ENCODE measurements around the gene SCPEP1.
A peak's percentile ranks its signal among the peaks of the same experiment; 100 is the strongest.

Gene SCPEP1

DNA sequence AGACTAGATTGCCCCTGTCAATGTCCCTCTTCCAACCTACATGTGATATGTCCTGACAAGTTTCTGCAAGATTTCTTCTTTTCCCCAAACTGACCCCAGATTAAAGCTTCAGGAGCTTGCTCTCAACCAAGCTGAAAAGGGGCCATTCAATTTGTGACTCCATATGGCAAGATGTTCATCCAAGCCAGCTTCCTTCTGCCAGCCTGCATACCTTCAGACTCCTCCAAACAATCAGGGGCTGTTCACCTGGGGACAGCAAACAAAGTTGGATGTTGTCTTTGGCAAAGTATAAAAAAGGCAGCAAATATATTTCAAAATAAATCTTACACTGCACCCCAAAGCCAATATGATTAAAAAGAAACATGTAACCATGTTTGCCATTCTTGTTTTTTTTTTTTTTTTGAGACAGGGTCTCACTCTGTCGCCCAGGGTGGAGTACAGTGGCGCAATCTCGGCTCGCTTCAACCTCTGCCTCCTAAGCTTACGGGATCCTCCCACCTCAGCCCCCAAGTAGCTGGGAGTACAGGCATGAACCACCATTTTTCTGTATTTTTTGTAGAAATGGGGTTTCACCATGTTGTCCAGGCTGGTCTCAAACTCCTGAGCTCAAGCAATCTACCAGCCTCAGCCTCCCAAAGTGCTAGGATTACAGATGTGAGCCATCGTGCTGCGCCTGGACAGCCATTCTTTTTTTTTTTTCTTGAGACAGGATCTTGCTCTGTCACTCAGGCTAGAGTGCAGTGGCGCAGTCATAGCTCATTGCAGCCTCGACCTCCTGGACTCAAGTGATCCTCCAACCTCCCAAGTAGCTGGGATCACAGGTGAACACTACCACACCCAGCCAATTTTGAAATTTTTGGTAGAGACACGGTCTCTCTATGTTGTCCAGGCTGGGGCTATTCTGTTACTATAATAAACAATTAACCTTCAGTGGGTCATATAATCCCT lies 57.1 kb downstream of the SCPEP1 start:
- no peaks in the 10 kb centered on the region for H3K36me3 Mint-ChIP-seq
- no peaks in the 10 kb centered on the region for H3K9me3 Mint-ChIP-seq (ENCODE audit: low read depth)
- peaks cover 14% of the 10 kb centered on the region for H3K27me3 Mint-ChIP-seq
- no peak overlapping the region for H3K27ac Mint-ChIP-seq
- H3K4me1 Mint-ChIP-seq (ENCODE audit: low read depth), result no peaks in the 10 kb centered on the region
- no peak overlapping the region for H3K4me3 Mint-ChIP-seq

DNA sequence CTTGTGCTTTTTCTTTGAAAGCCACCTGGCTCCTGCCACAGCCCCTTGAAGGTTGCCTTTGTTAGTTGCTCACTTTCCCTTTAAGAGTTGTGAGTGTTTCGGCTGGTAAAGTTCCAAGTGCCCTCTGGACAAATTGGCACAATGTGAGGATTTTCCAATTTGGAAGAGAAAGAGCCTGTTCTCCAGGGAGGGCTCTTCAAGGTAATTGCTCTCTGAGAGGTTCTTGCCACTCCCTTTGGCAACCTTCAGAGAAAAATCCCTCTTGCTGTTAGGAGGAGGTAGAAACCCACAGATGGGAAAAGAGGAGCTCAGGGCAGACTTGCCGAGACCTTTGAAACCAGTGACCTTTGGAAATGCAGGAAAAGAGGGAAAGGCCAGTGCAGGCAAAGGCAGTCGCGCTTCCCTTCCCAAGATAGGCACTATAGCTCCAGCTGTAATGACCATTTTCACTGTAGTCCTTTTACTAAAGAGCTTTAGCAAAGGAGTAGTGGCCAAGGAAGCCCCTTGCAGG lies 58.1 kb downstream of the SCPEP1 start:
- no peak overlapping the region for H3K4me3 Mint-ChIP-seq
- peaks cover 14% of the 10 kb centered on the region for H3K27me3 Mint-ChIP-seq
- no peaks in the 10 kb centered on the region for H3K9me3 Mint-ChIP-seq (ENCODE audit: low read depth)
- H3K36me3 Mint-ChIP-seq, result no peaks in the 10 kb centered on the region
- H3K4me1 Mint-ChIP-seq (ENCODE audit: low read depth), result no peaks in the 10 kb centered on the region
- no peak overlapping the region for H3K27ac Mint-ChIP-seq

DNA sequence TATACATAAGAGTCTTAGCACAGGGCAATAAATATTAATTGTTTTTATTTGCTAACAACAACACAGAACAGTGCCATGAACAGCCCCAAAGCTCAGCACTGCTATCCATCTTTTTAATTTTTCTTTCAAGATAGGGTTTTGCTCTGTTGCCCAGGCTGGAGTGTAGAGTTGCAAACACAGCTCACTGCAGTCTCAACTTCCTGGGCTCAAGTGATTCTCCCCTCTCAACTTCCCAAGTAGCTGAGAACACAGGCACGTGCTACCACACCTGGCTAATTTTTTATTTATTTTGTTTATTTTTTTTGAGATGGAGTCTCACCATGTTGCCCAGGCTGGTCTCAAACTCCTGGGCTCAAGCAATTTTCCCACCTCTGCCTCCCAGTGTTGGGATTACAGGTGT lies 59.5 kb downstream of the SCPEP1 start:
- H3K27me3 Mint-ChIP-seq, result peaks cover 16% of the 10 kb centered on the region
- H3K27ac Mint-ChIP-seq, result no peak overlapping the region
- H3K36me3 Mint-ChIP-seq, result no peaks in the 10 kb centered on the region

DNA sequence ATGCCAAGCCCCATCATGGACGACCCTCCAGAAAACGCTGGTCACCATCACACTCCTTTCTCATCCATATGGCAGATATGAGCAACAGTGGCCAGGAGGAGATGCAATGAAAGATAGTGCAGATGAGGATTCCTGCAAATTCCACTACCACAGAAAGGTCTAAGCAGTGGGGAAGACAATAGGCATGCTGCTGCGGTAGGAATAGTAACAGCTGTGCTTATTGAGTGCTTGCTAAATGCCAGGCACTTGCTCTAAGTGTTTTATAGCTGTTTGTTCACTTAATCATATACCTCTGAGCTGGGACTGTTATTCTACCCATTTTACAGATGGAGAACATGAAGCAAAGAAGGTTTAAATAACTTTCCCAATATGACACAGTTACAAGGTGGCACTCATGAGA lies 60.6 kb downstream of the SCPEP1 start:
- Mint-ChIP-seq H3K4me3 (no peak overlapping the region), H3K36me3 (no peaks in the 10 kb centered on the region), H3K4me1 (ENCODE audit: low read depth) (no peaks in the 10 kb centered on the region), H3K9me3 (ENCODE audit: low read depth) (no peaks in the 10 kb centered on the region), H3K27me3 (peaks cover 22% of the 10 kb centered on the region), H3K27ac (no peak overlapping the region)

More for the DNA sequence above, 59.5 kb downstream of the SCPEP1 start:
- Mint-ChIP-seq H3K4me3 (no peak overlapping the region), H3K9me3 (ENCODE audit: low read depth) (no peaks in the 10 kb centered on the region), H3K4me1 (ENCODE audit: low read depth) (no peaks in the 10 kb centered on the region)

DNA sequence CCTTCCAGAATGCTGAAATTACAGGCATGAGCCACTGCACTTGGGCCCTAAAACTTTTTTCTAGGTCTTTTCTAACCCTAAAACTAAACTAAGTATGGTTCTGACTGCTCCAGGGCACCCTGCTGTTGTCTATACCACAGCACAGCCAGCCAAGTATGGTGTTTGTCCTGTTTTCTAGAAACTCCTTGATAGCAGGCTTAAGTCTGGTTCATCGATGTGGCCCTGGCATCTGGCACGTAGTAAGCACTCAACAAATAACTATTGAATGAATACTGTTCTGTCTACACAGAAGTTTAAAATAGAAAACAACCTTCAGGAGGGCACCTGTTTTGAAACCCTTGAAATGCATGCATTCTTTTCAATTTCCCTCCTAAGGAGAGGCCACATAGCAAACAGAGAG lies 62.6 kb downstream of the SCPEP1 start:
- Mint-ChIP-seq H3K4me3 (no peak overlapping the region), H3K27ac (no peak overlapping the region), H3K9me3 (ENCODE audit: low read depth) (no peaks in the 10 kb centered on the region), H3K36me3 (peaks cover 3% of the 10 kb centered on the region), H3K27me3 (peaks cover 28% of the 10 kb centered on the region), H3K4me1 (ENCODE audit: low read depth) (peaks cover 5% of the 10 kb centered on the region)

DNA sequence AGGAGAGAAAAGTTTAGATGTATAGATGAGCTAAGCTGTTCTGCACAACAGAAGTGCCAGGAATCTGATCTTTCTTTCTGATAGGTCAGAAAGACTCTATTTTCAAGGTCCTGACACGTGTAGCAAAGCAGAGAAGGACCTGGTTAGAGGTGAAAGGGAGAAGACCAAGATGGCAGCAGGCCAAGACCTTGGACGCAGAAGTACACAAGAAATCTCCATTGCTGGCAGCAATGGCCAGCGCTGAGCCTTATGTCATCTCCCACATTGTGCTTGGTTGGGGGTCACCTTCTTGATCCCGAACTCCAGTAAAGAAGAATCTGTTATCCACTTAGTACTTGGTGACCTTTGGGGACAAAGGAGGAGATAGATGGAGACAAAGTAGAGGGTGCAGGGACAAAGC lies 65.3 kb downstream of the SCPEP1 start:
- H3K4me1 Mint-ChIP-seq (ENCODE audit: low read depth), result peaks cover 10% of the 10 kb centered on the region
- H3K36me3 Mint-ChIP-seq, result peaks cover 3% of the 10 kb centered on the region
- H3K9me3 Mint-ChIP-seq (ENCODE audit: low read depth), result no peaks in the 10 kb centered on the region
- no peak overlapping the region for H3K4me3 Mint-ChIP-seq
- H3K27me3 Mint-ChIP-seq, result peaks cover 23% of the 10 kb centered on the region
- no peak overlapping the region for H3K27ac Mint-ChIP-seq

DNA sequence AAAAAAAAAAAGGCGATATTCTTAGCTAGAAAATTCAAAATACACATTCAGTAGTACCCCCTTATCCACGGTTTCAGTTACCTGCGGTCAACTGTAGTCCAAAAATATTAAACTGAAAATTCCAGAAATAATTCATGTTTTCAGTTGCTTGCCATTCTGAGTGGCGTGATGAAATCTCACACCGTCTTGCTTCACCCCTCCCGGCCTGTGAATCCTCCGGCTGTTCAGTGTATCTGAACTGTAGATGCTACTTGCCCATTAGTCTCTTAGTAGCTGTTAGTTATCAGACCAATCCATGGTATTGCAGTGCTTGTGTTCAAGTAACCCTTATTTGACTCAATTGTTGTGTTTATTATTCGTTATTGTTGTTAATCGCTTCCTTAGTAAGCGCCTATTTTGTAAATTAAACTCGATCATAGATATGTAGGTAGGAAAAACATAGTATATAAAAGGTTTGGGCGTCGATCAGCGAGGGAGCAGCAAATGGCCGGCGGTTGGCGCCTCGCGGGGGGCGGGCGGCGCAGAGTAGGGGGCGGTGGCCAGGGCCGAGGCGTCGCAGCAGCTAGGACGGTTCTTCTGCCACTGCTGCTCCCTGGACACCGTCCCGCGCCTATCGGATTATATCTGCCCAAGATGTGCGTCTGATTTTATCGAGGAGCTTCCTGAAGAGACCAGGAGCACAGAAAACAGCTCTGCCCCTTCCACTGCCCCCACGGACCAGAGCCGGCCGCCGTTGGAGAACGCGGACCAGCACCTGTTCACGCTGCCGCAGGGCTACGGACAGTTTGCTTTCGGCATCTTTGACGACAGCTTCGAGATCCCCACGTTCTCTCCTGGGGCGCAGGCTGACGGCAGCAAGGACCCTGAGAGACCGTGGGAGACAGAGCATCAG lies 67.3 kb downstream of the SCPEP1 start:
- Mint-ChIP-seq H3K4me3 (peak overlapping the region; percentile 80), H3K36me3 (peaks cover 3% of the 10 kb centered on the region), H3K27me3 (peaks cover 20% of the 10 kb centered on the region), H3K4me1 (ENCODE audit: low read depth) (peaks cover 10% of the 10 kb centered on the region), H3K9me3 (ENCODE audit: low read depth) (no peaks in the 10 kb centered on the region), H3K27ac (no peak overlapping the region)

DNA sequence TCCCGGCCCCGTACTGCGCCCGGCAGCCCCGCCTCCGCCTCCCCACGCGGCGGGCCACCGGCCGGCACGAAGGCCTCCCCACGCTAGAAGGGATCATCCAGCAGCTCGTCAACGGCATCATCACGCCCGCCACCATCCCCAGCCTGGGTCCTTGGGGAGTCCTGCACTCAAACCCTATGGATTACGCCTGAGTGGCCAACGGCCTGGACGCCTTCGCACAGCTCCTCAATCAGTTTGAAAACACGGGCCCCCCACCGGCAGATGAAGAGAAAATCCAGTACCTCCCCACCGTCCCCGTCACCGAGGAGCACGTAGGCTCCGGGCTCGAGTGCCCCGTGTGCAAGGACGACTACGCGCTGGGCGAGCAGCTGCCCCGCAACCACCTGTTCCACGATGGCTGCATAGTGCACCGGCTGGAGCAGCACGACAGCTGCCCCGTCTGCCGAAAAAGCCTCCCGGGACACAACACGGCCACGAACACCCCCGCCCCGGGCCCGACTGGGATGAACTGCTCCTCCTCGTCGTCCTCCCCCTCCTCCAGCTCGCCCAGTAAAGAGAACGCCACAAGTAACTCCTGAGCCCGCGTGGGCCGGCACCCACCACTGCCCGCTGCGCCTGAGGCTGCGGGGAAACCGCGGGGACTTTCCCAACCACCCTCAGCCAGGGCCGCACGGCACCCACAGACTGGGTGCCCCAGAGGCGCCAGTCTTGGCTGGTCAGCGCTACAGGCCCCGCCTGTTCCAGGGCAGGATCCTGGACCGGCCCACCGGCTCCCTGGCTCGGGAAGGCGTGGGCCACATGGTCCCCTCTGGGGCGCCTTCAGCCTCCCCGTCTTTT lies 68.2 kb downstream of the SCPEP1 start:
- Mint-ChIP-seq H3K27me3 (peaks cover 20% of the 10 kb centered on the region), H3K9me3 (ENCODE audit: low read depth) (no peaks in the 10 kb centered on the region), H3K4me1 (ENCODE audit: low read depth) (peaks cover 10% of the 10 kb centered on the region), H3K36me3 (peaks cover 3% of the 10 kb centered on the region), H3K4me3 (peak overlapping the region; percentile 80), H3K27ac (peak overlapping the region; percentile 68)

DNA sequence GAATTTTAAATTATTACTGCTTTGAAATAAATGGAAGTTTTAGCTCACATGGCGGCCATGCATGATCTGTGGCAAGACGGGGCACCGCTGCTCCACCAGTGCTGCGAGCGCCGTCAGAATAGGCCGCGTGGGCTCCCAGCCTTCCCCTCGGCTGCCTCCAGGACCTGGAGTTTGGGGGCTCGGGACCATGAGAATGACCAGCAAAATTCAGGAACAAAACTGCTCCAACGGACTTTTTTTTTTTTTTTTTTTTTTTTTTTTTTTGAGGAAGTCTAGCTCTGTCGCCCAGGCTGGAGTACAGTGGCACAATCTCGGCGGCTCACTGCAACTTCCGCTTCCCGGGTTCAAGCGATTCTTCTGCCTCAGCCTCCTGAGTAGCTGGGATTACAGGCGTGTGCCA lies 68.8 kb downstream of the SCPEP1 start:
- H3K36me3 Mint-ChIP-seq, result peaks cover 3% of the 10 kb centered on the region
- H3K4me1 Mint-ChIP-seq (ENCODE audit: low read depth), result peaks cover 10% of the 10 kb centered on the region
- peak overlapping the region; percentile 80 for H3K4me3 Mint-ChIP-seq
- no peak overlapping the region for H3K27ac Mint-ChIP-seq
- peaks cover 19% of the 10 kb centered on the region for H3K27me3 Mint-ChIP-seq
- no peaks in the 10 kb centered on the region for H3K9me3 Mint-ChIP-seq (ENCODE audit: low read depth)

DNA sequence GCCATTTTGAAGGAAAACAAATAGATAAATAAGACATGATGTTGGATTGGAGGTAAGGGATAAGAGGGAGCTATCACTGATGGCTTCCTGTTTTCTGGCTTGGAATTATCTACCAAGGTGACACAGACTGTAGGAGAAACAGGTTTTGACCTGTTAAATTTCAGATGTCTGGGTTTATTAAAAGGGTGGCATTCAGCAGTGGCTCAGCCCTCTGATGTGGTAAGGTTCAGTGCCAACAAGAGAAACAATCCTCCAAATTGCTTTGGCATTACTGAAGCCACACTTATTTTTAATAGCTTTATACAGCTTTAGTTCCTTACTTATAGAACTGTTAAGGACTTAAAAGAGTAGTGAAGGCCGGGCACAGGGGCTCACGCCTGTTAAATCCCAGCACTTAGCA lies 70.2 kb downstream of the SCPEP1 start:
- Mint-ChIP-seq H3K9me3 (ENCODE audit: low read depth) (no peaks in the 10 kb centered on the region), H3K36me3 (peaks cover 3% of the 10 kb centered on the region), H3K4me3 (no peak overlapping the region), H3K27me3 (peaks cover 16% of the 10 kb centered on the region), H3K27ac (no peak overlapping the region), H3K4me1 (ENCODE audit: low read depth) (peaks cover 10% of the 10 kb centered on the region)

DNA sequence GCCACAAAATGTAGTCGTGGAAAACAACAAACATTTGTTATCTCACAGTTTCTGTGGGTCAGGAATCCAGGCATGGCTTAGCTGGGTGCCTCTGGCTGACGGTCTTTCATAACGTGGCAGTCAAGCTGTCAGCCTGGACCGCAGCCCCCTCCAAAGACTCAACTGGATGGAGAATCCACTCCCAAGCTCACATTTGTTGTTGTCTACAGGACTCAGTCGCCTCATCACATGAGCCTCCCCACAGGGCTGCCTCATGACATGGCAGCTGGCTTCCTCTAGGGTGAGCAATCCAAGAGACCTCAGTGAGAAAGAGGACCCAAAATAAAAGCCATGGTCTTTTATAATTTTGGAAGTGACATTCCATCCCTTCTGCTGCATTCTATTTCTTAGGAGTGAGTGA lies 72.4 kb downstream of the SCPEP1 start:
- H3K36me3 Mint-ChIP-seq, result no peaks in the 10 kb centered on the region
- peaks cover 6% of the 10 kb centered on the region for H3K27me3 Mint-ChIP-seq
- no peak overlapping the region for H3K27ac Mint-ChIP-seq
- H3K9me3 Mint-ChIP-seq (ENCODE audit: low read depth), result no peaks in the 10 kb centered on the region
- no peak overlapping the region for H3K4me3 Mint-ChIP-seq
- H3K4me1 Mint-ChIP-seq (ENCODE audit: low read depth), result peaks cover 8% of the 10 kb centered on the region

DNA sequence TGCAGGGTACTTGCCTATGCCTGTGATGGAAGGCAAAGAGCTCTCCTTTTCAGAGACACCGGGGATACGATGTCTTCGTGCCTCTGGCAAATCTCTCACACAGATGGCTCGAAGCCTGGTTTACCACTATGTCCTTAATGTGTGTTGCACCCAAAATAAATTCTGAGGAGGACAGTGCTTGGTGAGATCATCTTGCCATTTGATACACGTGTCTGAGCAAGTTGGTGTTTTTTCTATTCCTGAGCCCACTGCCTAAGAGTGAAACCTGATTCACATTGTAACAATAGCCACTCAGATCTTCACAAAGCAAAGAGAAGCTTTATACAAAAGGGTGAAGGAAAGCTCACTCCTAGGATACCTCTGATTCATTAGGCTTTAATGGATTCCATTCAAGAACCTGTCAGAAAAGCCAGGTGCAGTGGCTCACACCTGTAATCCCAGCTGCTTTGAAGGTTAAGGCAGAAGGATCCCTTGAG lies 74.0 kb downstream of the SCPEP1 start:
- Mint-ChIP-seq H3K9me3 (ENCODE audit: low read depth) (no peaks in the 10 kb centered on the region), H3K27ac (no peak overlapping the region), H3K4me3 (no peak overlapping the region), H3K27me3 (peaks cover 6% of the 10 kb centered on the region), H3K4me1 (ENCODE audit: low read depth) (peaks cover 1% of the 10 kb centered on the region), H3K36me3 (no peaks in the 10 kb centered on the region)

Data from activated naive CD8-positive, alpha-beta T cell (primary cell).